Neural progenitor cell (in vitro differentiated cells): ENCODE results near the gene PPP2R1B. TPM values are rescaled to one million over a fixed set of nuclear protein-coding genes. Genes with fewer than 3 reads are reported as not detected.

Experiments used
- DNase-seq: peaks from one replicate; pipeline ENCODE4 v3.0.0-alpha.2; 2016; ENCODE audit warnings: low spot score
- H2AFZ ChIP-seq: fragments of 200-600 bp; sonication (generic); replicated peaks from 2 replicates; pipeline ENCODE4 v1.6.1; 2016; ENCODE audit warnings: antibody characterized with exemption
- H3F3A ChIP-seq: fragments of 200-600 bp; sonication (generic); 2 replicates; pipeline ENCODE4 v1.6.1; 2016; ENCODE audit warnings: antibody characterized with exemption, low read depth
- H3K27ac ChIP-seq: fragments of 200-600 bp; sonication (generic); 2 replicates; pipeline ENCODE4 v1.5.1; 2016; ENCODE audit warnings: mild to moderate bottlenecking
- H3K27me3 ChIP-seq: fragments of 200-600 bp; sonication (generic); 2 replicates; pipeline ENCODE4 v1.6.1; 2016; ENCODE audit warnings: mild to moderate bottlenecking, moderate library complexity
- H3K36me3 ChIP-seq: fragments of 200-600 bp; sonication (generic); 2 replicates; pipeline ENCODE4 v1.5.1; 2016
- H3K4me1 ChIP-seq: fragments of 200-600 bp; sonication (generic); 2 replicates; pipeline ENCODE4 v1.6.1; 2016; ENCODE audit warnings: mixed run types
- H3K4me2 ChIP-seq: fragments of 200-600 bp; sonication (generic); 2 replicates; pipeline ENCODE4 v1.6.1; 2016
- H3K4me3 ChIP-seq: fragments of 200-600 bp; sonication (generic); 2 replicates; pipeline ENCODE4 v1.5.1; 2016
- H3K79me2 ChIP-seq: fragments of 200-600 bp; sonication (generic); 2 replicates; pipeline ENCODE4 v1.6.1; 2016; ENCODE audit warnings: low read depth
- H3K9ac ChIP-seq: fragments of 200-600 bp; sonication (generic); 2 replicates; pipeline ENCODE4 v1.6.1; 2016
- H3K9me3 ChIP-seq: fragments of 200-600 bp; sonication (generic); 2 replicates; pipeline ENCODE4 v1.5.1; 2016; ENCODE audit warnings: low read depth
- H4K20me1 ChIP-seq: fragments of 200-600 bp; sonication (generic); 2 replicates; pipeline ENCODE4 v1.6.1; 2016; ENCODE audit warnings: low read depth
- H3K27ac Mint-ChIP-seq: 3 replicates; pipeline ENCODE4 v1.8.0; 2021; ENCODE audit warnings: mixed read lengths
- H3K27me3 Mint-ChIP-seq: 2 replicates; pipeline ENCODE4 v1.8.0; 2022; ENCODE audit warnings: low read depth, mild to moderate bottlenecking, inconsistent platforms, moderate library complexity, mixed read lengths; ENCODE audit not compliant: insufficient read depth
- H3K36me3 Mint-ChIP-seq: 3 replicates; pipeline ENCODE4 v1.8.0; 2021; ENCODE audit warnings: mixed read lengths
- H3K4me1 Mint-ChIP-seq: 3 replicates; pipeline ENCODE4 v1.8.0; 2021; ENCODE audit warnings: mixed read lengths
- H3K4me3 Mint-ChIP-seq: 3 replicates; pipeline ENCODE4 v1.8.0; 2021; ENCODE audit warnings: mild to moderate bottlenecking, moderate library complexity, mixed read lengths
- H3K9me3 Mint-ChIP-seq: 3 replicates; pipeline ENCODE4 v1.8.0; 2020; ENCODE audit warnings: mixed read lengths
- CTCF ChIP-seq: fragments of 200-600 bp; sonication (generic); IDR thresholded peaks from 2 replicates; pipeline ENCODE4 v1.5.1; 2017; ENCODE audit warnings: antibody characterized with exemption, mild to moderate bottlenecking
- EZH2 ChIP-seq: fragments of 200-600 bp; sonication (generic); IDR thresholded peaks from 2 replicates; pipeline ENCODE4 v1.6.1; 2017; ENCODE audit warnings: antibody characterized with exemption, mild to moderate bottlenecking, moderate library complexity
- EZH2phosphoT487 ChIP-seq: fragments of 200-600 bp; sonication (generic); IDR thresholded peaks from 2 replicates; pipeline ENCODE4 v1.6.1; 2017; ENCODE audit warnings: antibody characterized with exemption
- total RNA-seq: library from RNA; depleted of rRNA; stranded (reverse); fragments of >200 nt; gene quantifications from 2 replicates; pipeline ENCODE4 v1.2.3, GENCODE V29; 2015; ENCODE audit warnings: low replicate concordance

PPP2R1B gene
- total RNA-seq, 1 donor from 2014 or later = 68.4 TPM

GRCh38 chr11:111764621-111765020 is 1.6 kb downstream of the PPP2R1B start:
- peaks cover 39% of the 10 kb centered on the region for H4K20me1 ChIP-seq
- no peak overlapping the region for H3K9ac ChIP-seq
- H3K36me3 ChIP-seq = peaks cover 7% of the 10 kb centered on the region
- H3K9me3 ChIP-seq = no peaks in the 10 kb centered on the region
- no peak overlapping the region for H2AFZ ChIP-seq
- peaks cover 10% of the 10 kb centered on the region for H3K36me3 Mint-ChIP-seq
- peak overlapping the region; percentile 74 for H3K4me2 ChIP-seq
- no peaks in the 10 kb centered on the region for H3K9me3 Mint-ChIP-seq
- no peak overlapping the region for H3K27ac Mint-ChIP-seq
- DNase-seq = no peak
- H3K4me3 ChIP-seq = peak overlapping the region; percentile 92
- peaks cover 6% of the 10 kb centered on the region for H3K27me3 Mint-ChIP-seq
- H3K27me3 ChIP-seq = peaks cover 5% of the 10 kb centered on the region
- peaks cover 35% of the 10 kb centered on the region for H3F3A ChIP-seq
- TF ChIP-seq EZH2 = no peak
- TF ChIP-seq EZH2phosphoT487 = no peak
- no peak for TF ChIP-seq CTCF
- no peak overlapping the region for H3K27ac ChIP-seq
- peaks cover 27% of the 10 kb centered on the region for H3K4me1 Mint-ChIP-seq
- H3K79me2 ChIP-seq = peaks cover 27% of the 10 kb centered on the region
- H3K4me1 ChIP-seq = peaks cover 20% of the 10 kb centered on the region
- peak overlapping the region; percentile 91 for H3K4me3 Mint-ChIP-seq

GRCh38 chr11:111762981-111763643 is 3.1 kb downstream of the PPP2R1B start:
- H3K27ac Mint-ChIP-seq = no peak overlapping the region
- peak overlapping the region; percentile 29 for H3K4me2 ChIP-seq
- H3K4me3 Mint-ChIP-seq = no peak overlapping the region
- peaks cover 39% of the 10 kb centered on the region for H4K20me1 ChIP-seq
- no peaks in the 10 kb centered on the region for H3K9me3 Mint-ChIP-seq
- H3K36me3 ChIP-seq = peaks cover 7% of the 10 kb centered on the region
- H3K27me3 Mint-ChIP-seq = peaks cover 6% of the 10 kb centered on the region
- no peak overlapping the region for H3K9ac ChIP-seq
- DNase-seq = peak; percentile 52
- TF ChIP-seq EZH2 (no peak), CTCF (peak; percentile 23)
- H3K4me1 Mint-ChIP-seq = peaks cover 27% of the 10 kb centered on the region
- H3K4me3 ChIP-seq = no peak overlapping the region
- H2AFZ ChIP-seq = no peak overlapping the region
- H3K27me3 ChIP-seq = peaks cover 5% of the 10 kb centered on the region
- no peak overlapping the region for H3K27ac ChIP-seq
- peaks cover 35% of the 10 kb centered on the region for H3F3A ChIP-seq
- peaks cover 27% of the 10 kb centered on the region for H3K79me2 ChIP-seq
- H3K9me3 ChIP-seq = no peaks in the 10 kb centered on the region
- H3K36me3 Mint-ChIP-seq = peaks cover 21% of the 10 kb centered on the region
- peaks cover 20% of the 10 kb centered on the region for H3K4me1 ChIP-seq

GRCh38 chr11:111762526-111762925 is 3.7 kb downstream of the PPP2R1B start:
- Mint-ChIP-seq H3K27me3 (peaks cover 6% of the 10 kb centered on the region), H3K4me3 (no peak overlapping the region), H3K9me3 (no peaks in the 10 kb centered on the region), H3K27ac (no peak overlapping the region), H3K4me1 (peaks cover 27% of the 10 kb centered on the region), H3K36me3 (peaks cover 24% of the 10 kb centered on the region)
- Histone ChIP-seq H2AFZ (no peak overlapping the region), H3K4me2 (peak overlapping the region; percentile 29), H3K36me3 (peaks cover 7% of the 10 kb centered on the region), H3K4me3 (no peak overlapping the region), H3K27me3 (peaks cover 5% of the 10 kb centered on the region), H4K20me1 (peaks cover 39% of the 10 kb centered on the region), H3K4me1 (peaks cover 20% of the 10 kb centered on the region), H3K9ac (no peak overlapping the region), H3K79me2 (peaks cover 27% of the 10 kb centered on the region), H3F3A (peaks cover 30% of the 10 kb centered on the region), H3K27ac (no peak overlapping the region), H3K9me3 (no peaks in the 10 kb centered on the region)
- no peak for DNase-seq
- TF ChIP-seq EZH2 = no peak
- TF ChIP-seq CTCF = no peak
- no peak for TF ChIP-seq EZH2phosphoT487
